BJ (cell line): Measurements from ENCODE around the gene CCDC71. TPM values are rescaled to one million over a fixed set of nuclear protein-coding genes. Genes with fewer than 3 reads are reported as not detected.
A peak's percentile ranks its signal among the peaks of the same experiment; 100 is the strongest.

Experiments used
- CTCF ChIA-PET: fragments of 350-600 bp; formaldehyde crosslinking; extraction: SDS; loops from one replicate; lab custom pipeline; 2021; ENCODE audit warnings: antibody characterized with exemption, inconsistent platforms; lab: Yijun Ruan, JAX
- POLR2A ChIA-PET: fragments of 300-600 bp; sonication (Branson Sonifier 250); formaldehyde crosslinking; extraction: SDS; loops from one replicate; lab custom pipeline; 2021; ENCODE audit warnings: antibody characterized with exemption; lab: Charles Lee
- DNase-seq: peaks from one replicate; pipeline ENCODE4 v3.0.0-alpha.2; 2011; ENCODE audit warnings: low read depth
- H3K27me3 ChIP-seq: 2 replicates; pipeline ENCODE4 v1.6.0; 2011; ENCODE audit warnings: low read length; ENCODE audit not compliant: control insufficient read depth, insufficient read depth
- H3K36me3 ChIP-seq: 2 replicates; pipeline ENCODE4 v1.5.1; 2011; ENCODE audit warnings: low read length; ENCODE audit not compliant: control insufficient read depth, insufficient read depth
- H3K4me3 ChIP-seq: 2 replicates; pipeline ENCODE4 v1.5.1; 2011; ENCODE audit warnings: low read depth, mild to moderate bottlenecking, control low read depth, low read length
- polyA plus RNA-seq: library from polyadenylated mRNA; depleted of rRNA; stranded (reverse); fragments of >200 nt; gene quantifications from 2 replicates; pipeline ENCODE4 v1.2.3, GENCODE V29; 2011
- TF ChIP-seq, protein P1 (sequence below): IDR thresholded peaks from 2 replicates; pipeline ENCODE4 v1.5.1; 2011; ENCODE audit warnings: low read depth, mild to moderate bottlenecking, control low read depth, inconsistent platforms, low read length, moderate library complexity; ENCODE audit not compliant: insufficient read depth

Gene CCDC71
- polyA plus RNA-seq, 1 experiment: 33.3 TPM

DNA sequence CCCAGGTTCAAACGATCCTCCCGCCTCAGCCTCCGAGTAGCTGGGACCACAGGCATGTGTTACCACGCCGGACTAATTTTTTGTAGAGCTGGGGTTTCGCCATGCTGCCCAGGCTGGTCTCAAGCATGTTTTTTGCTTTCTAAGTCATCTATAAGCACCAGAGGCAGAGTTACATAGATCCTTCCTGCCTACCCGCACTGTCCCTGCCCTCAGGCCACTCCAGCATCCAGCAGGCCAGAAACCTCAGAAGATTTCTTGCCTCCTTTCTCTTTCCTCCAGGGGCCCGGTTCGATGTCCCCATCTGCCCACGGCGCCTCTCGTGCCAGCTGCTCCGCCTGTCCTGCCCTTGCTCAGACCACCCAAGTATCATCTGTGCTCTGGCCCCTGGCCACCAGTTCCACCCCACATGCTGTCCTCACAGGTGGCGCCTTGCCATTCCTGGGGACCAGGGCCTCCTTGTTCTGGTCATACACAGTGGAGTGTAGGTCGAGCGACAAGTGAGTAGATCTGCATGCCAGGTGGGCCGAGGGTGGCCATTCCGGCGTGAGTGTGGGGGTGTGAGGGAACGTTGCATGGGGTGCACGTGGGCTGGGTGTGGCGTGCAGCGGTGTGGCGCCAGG lies 32.6 kb upstream of the CCDC71 start:
- TF ChIP-seq, protein P1, sequence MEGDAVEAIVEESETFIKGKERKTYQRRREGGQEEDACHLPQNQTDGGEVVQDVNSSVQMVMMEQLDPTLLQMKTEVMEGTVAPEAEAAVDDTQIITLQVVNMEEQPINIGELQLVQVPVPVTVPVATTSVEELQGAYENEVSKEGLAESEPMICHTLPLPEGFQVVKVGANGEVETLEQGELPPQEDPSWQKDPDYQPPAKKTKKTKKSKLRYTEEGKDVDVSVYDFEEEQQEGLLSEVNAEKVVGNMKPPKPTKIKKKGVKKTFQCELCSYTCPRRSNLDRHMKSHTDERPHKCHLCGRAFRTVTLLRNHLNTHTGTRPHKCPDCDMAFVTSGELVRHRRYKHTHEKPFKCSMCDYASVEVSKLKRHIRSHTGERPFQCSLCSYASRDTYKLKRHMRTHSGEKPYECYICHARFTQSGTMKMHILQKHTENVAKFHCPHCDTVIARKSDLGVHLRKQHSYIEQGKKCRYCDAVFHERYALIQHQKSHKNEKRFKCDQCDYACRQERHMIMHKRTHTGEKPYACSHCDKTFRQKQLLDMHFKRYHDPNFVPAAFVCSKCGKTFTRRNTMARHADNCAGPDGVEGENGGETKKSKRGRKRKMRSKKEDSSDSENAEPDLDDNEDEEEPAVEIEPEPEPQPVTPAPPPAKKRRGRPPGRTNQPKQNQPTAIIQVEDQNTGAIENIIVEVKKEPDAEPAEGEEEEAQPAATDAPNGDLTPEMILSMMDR: no peak
- no peak for DNase-seq
- POLR2A ChIA-PET: no interaction called here
- peak overlapping the region; percentile 42 for H3K4me3 ChIP-seq
- CTCF ChIA-PET: interaction anchor here (0.7 kb wide), 1 partner anchor 28 kb away, joined by 3 read pairs; no protein-coding TSS in a partner anchor
- H3K27me3 ChIP-seq: no peaks in the 10 kb centered on the region
- no peaks in the 10 kb centered on the region for H3K36me3 ChIP-seq

DNA sequence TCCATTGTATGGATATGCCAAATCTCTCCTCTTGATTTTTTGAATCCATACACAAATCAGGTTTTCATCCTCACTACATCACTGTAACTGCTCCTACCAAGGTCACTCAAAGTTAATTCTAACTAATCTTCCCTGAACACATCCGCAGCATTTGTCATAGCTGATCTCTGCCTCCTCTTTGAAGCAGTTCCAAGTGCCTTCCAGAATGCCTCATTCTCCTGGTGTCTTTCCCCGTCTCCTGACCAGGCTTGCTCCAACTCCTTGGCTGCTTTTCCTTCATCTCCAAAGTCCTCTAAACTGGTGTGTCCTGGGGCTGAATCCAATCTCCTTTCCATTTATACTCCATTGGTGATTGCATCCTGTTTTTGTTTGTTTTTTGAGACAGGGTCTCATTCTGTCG lies 32.0 kb upstream of the CCDC71 start:
- ChIA-PET CTCF (no interaction called here), POLR2A (no interaction called here)
- DNase-seq: no peak
- TF ChIP-seq, protein P1: no peak
- Histone ChIP-seq H3K27me3 (no peaks in the 10 kb centered on the region), H3K4me3 (no peak overlapping the region), H3K36me3 (no peaks in the 10 kb centered on the region)

- POLR2A ChIA-PET: no interaction called here
- TF ChIP-seq, protein P1: no peak
- CTCF ChIA-PET: no interaction called here
- Histone ChIP-seq H3K36me3 (no peaks in the 10 kb centered on the region), H3K27me3 (no peaks in the 10 kb centered on the region), H3K4me3 (no peak overlapping the region)
- DNase-seq: no peak
Measured at GRCh38 chr3:49191741-49192140, 25.6 kb upstream of the CCDC71 start.

- no peaks in the 10 kb centered on the region for H3K36me3 ChIP-seq
- TF ChIP-seq, protein P1: no peak
- H3K27me3 ChIP-seq: no peaks in the 10 kb centered on the region
- H3K4me3 ChIP-seq: no peak overlapping the region
- no peak for DNase-seq
- POLR2A ChIA-PET: no interaction called here
- CTCF ChIA-PET: interaction anchor here (1.0 kb wide), 1 partner anchor 13 kb away, joined by 3 read pairs; the partner anchor contains the start of gene KLHDC8B
Measured at GRCh38 chr3:49183873-49184272, 17.7 kb upstream of the CCDC71 start.

DNA sequence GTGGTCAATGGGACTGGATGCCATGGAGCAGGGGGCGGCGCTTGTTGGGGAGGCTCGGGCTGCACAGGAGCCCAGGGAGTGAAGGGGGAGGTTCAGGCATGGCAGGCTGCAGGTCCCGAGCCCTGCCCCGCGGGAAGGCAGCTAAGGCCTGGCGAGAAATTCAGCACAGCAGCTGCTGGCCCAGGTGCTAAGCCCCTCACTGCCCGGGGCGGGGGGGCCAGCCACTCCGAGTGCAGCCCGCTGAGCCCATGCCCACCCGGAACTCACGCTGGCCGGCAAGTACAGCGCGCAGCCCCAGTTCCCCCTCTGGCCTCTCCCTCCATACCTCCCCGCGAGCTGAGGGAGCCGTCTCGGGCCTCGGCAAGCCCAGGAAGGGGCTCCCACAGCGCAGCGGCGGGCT lies 16.6 kb upstream of the CCDC71 start:
- Histone ChIP-seq H3K36me3 (no peaks in the 10 kb centered on the region), H3K4me3 (no peak overlapping the region), H3K27me3 (no peaks in the 10 kb centered on the region)
- POLR2A ChIA-PET: no interaction called here
- TF ChIP-seq, protein P1: no peak
- CTCF ChIA-PET: interaction anchor here (4.1 kb wide), 1 partner anchor 12 kb away, joined by 25 read pairs; the partner anchor contains the start of gene KLHDC8B
- no peak for DNase-seq
